NT2/D1 (cell line): ENCODE measurements around the gene HS1BP3.

Experiments
- DNase-seq: peaks from one replicate; pipeline ENCODE4 v3.0.0-alpha.2; 2011; ENCODE audit warnings: low read depth, low spot score
- H3K27me3 ChIP-seq: 2 replicates; pipeline ENCODE4 v1.6.0; 2011; ENCODE audit warnings: mild to moderate bottlenecking; ENCODE audit not compliant: insufficient read length, insufficient read depth
- H3K36me3 ChIP-seq: 2 replicates; pipeline ENCODE4 v1.6.1; 2011; ENCODE audit warnings: mild to moderate bottlenecking, low read length, mixed read lengths; ENCODE audit not compliant: insufficient read depth, insufficient read length
- H3K4me1 ChIP-seq: 2 replicates; pipeline ENCODE4 v1.5.1; 2011; ENCODE audit not compliant: insufficient read depth, insufficient read length
- H3K4me3 ChIP-seq: 2 replicates; pipeline ENCODE4 v1.5.1; 2011; ENCODE audit warnings: low read depth; ENCODE audit not compliant: insufficient read length
- H3K9ac ChIP-seq: 2 replicates; pipeline ENCODE4 v1.6.0; 2011; ENCODE audit warnings: low read depth; ENCODE audit not compliant: insufficient read length
- H3K9me3 ChIP-seq: 2 replicates; pipeline ENCODE4 v1.5.1; 2011; ENCODE audit warnings: mild to moderate bottlenecking, low read length; ENCODE audit not compliant: insufficient read depth
- SUZ12 ChIP-seq: IDR thresholded peaks from 2 replicates; pipeline ENCODE4 v1.6.1; 2011; ENCODE audit not compliant: insufficient read length, insufficient read depth; ENCODE audit errors: extremely low read depth
- YY1 ChIP-seq: IDR thresholded peaks from 2 replicates; pipeline ENCODE4 v1.6.1; 2011; ENCODE audit not compliant: insufficient read length, insufficient read depth
- ZNF274 ChIP-seq: IDR thresholded peaks from 2 replicates; pipeline ENCODE4 v1.6.1; 2011; ENCODE audit warnings: mild to moderate bottlenecking, low read depth, low read length

Gene HS1BP3

DNA sequence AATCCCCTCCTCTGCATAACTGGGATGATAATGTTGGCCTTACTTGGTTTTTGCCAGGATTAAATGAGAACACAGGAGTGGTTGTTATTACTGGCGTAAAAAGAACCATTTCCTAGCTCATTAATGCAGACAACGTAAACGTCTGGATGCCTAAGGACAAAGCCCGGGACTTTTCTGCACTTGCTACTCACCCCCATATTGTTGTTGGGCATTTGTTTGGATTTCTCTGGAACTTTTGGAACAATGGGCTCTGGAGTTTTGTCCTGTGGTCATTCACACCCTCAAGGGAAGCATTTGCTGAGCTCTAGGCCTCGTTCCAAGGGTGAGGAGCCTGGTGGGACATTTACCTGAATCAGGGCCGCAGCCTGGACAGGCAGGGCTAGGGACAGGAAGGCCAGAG lies 76.0 kb downstream of the HS1BP3 start:
- Histone ChIP-seq H3K27me3 (no peaks in the 10 kb centered on the region), H3K9me3 (no peaks in the 10 kb centered on the region; the same call in 1 of the 2 replicates), H3K4me3 (no peak overlapping the region), H3K36me3 (no peaks in the 10 kb centered on the region), H3K9ac (peak overlapping the region; percentile 21), H3K4me1 (peaks cover 18% of the 10 kb centered on the region)
- TF ChIP-seq YY1: no peak
- TF ChIP-seq SUZ12: no peak
- TF ChIP-seq ZNF274: no peak
- DNase-seq: no peak

DNA sequence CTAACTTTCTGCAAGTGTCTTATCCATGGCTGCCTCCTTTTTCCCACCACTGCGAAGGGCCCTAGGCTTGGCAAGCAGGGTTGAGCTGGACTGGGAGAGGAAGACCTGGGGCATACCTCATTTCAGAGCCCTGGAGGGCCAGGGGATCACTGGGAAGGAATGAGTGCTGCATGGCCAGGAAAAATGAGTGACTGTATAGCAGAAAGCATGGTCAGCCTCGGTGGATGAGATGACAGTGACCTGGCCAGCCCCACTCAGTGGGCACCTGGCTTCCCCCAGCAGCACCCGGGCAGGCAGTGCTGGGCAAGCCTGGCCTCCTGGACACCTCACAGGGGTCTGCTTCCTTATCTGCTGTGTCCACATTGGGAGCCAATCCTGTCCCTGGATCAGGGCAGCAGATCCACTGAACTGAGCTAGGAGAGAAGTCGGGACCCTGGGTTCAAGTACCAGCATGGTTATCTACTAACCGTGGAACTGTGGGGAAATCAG lies 76.4 kb downstream of the HS1BP3 start:
- DNase-seq: no peak
- Histone ChIP-seq H3K27me3 (no peaks in the 10 kb centered on the region), H3K36me3 (no peaks in the 10 kb centered on the region), H3K9me3 (no peaks in the 10 kb centered on the region; the same call in 1 of the 2 replicates), H3K4me3 (no peak overlapping the region), H3K4me1 (peaks cover 18% of the 10 kb centered on the region), H3K9ac (no peak overlapping the region)
- no peak for TF ChIP-seq ZNF274
- no peak for TF ChIP-seq YY1
- no peak for TF ChIP-seq SUZ12

DNA sequence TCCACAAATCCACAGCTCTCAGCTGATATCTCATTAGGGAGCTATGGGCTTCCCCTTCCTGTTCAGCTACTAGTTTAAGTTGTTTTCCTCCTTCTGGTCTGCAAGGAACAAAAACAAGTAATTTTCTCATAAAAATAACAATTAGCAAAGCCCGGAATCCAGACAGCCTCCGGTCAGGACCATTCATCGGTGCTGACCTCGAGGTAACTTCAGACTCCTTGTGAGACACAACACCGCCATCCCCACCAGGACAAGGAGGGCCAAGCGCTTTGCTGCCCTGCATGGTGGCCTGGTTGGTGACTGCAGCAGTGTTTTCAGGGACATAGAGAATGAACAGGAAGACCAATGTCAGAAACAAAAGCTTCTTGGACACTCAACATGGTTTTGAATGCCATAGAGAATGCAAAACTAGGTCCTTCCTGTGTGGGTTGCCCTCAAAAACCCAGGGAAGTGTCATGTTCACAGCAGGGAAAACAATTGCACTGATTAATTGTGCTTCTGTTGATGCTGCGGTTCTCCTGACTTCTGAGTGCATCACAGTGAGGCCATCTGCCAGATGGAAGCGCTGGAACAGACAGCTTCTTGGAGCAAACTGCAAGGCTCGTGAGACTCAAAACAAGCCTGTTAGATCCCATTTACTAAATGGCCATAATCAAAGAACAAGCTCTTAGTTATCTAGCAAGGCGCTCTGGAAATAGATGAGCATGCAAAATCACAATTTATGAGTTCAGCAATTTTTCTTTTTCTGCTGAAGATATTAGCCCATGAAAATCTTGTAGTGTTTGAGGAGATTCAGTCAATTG lies 77.1 kb downstream of the HS1BP3 start:
- H3K9ac ChIP-seq: no peak overlapping the region
- TF ChIP-seq SUZ12: no peak
- TF ChIP-seq ZNF274: no peak
- no peak for TF ChIP-seq YY1
- H3K27me3 ChIP-seq: no peaks in the 10 kb centered on the region
- H3K4me1 ChIP-seq: peaks cover 16% of the 10 kb centered on the region
- DNase-seq: no peak
- H3K4me3 ChIP-seq: no peak overlapping the region
- no peaks in the 10 kb centered on the region; the same call in 1 of the 2 replicates for H3K9me3 ChIP-seq
- no peaks in the 10 kb centered on the region for H3K36me3 ChIP-seq

DNA sequence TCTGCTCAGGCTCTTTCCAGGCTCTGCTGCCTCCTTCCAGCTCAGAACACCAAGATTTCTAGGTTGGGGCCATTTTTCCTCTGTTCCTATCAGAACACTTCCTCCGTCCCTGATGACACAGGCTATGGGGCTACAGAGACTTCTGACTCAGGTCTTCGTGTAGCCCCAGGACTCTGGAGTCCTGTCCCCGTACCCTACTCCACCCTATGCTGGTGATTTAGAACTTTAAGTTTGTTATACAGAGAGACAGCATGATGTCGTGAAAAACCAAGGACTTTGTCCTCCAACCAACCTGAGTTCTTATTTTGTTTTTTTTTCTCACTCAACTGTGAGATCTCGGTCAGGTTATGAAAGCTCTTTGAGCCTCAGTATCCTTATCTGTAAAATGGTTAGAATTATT lies 78.7 kb downstream of the HS1BP3 start:
- no peak for TF ChIP-seq YY1
- TF ChIP-seq ZNF274: no peak
- no peak for TF ChIP-seq SUZ12
- DNase-seq: no peak

DNA sequence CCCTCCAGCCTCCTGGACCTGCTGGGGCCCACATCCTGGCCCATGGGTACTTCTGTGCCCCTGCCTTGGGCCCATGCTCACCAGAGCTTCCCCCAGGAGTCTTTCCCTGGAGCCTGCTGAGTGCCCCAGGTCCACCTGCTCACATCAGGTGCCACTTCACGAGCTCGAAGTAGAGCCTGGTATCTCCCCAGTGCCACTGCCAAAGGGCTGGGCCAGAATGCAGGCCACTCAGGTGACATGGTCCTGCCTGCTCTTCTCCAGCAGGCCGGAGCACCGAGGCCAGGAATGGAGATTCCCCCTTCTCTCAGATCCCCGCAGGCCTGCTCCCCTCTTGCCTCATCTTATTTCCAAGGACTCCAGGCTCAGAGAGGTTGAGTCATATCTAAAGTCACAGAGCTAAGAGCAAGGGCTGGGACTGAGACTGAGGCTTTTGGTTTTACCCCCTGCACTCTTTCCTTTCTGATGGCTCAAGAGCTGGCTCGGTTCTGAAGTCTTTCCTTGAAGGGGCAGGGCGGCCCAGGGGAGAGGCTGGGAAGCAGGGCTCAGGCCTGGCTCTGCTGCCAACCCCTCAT lies 79.2 kb downstream of the HS1BP3 start:
- TF ChIP-seq YY1: no peak
- TF ChIP-seq ZNF274: no peak
- no peak for TF ChIP-seq SUZ12
- H3K27me3 ChIP-seq: no peaks in the 10 kb centered on the region

More for the DNA sequence above, 78.7 kb downstream of the HS1BP3 start:
- Histone ChIP-seq H3K9ac (no peak overlapping the region), H3K36me3 (no peaks in the 10 kb centered on the region), H3K4me3 (no peak overlapping the region), H3K4me1 (peaks cover 4% of the 10 kb centered on the region), H3K9me3 (no peaks in the 10 kb centered on the region), H3K27me3 (no peaks in the 10 kb centered on the region)

DNA sequence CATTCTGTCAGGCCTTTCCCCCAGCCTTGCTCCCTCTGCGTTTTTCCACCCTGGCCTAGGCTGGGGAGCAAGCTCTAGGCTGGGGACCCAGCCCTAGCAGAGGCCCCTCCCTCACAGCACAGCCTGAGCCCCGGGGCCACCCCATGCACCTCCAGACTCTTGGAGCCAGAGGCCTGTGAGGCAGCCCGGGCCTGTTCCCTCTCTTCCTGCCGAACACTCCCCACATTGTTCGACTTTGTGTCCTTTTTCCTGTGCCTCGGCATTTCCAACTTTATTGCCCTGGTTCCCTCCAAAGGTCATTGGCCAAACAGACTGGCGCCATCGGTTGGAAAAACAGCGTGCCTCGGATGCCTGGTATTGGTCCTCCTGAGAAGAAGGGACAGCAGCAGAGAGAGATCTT lies 79.7 kb downstream of the HS1BP3 start:
- Histone ChIP-seq H3K9me3 (no peaks in the 10 kb centered on the region), H3K4me1 (peaks cover 4% of the 10 kb centered on the region), H3K9ac (no peak overlapping the region), H3K36me3 (no peaks in the 10 kb centered on the region), H3K4me3 (no peak overlapping the region), H3K27me3 (no peaks in the 10 kb centered on the region)
- DNase-seq: no peak
- TF ChIP-seq YY1 (no peak), ZNF274 (no peak)

More for the DNA sequence above, 79.2 kb downstream of the HS1BP3 start:
- no peaks in the 10 kb centered on the region for H3K36me3 ChIP-seq
- DNase-seq: no peak
- no peaks in the 10 kb centered on the region for H3K9me3 ChIP-seq
- peaks cover 4% of the 10 kb centered on the region for H3K4me1 ChIP-seq
- H3K4me3 ChIP-seq: no peak overlapping the region
- no peak overlapping the region for H3K9ac ChIP-seq

DNA sequence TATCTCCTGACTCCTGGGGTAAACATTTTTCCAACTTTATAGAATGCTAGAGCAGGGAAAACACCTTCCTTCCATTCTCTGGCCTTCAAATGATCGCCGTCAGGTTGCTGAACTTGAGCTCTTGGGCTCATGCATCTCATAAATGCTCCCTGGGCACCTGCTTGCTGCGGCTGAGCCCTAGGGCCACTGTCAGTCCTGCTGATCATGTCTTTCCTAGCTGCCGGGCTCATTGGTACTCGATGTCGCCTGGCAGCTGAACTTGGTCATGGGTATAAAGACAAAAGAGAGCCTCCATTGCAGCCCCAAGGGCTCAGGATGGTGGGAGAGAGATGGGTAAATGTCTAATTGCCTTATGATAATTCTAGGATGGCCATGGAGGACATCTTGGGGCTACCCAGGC lies 80.6 kb downstream of the HS1BP3 start:
- no peaks in the 10 kb centered on the region for H3K36me3 ChIP-seq
- no peak overlapping the region for H3K4me3 ChIP-seq
- H3K27me3 ChIP-seq: no peaks in the 10 kb centered on the region
- TF ChIP-seq ZNF274 (no peak), SUZ12 (no peak), YY1 (no peak)
- H3K9me3 ChIP-seq: no peaks in the 10 kb centered on the region
- peaks cover 4% of the 10 kb centered on the region for H3K4me1 ChIP-seq
- no peak for DNase-seq
- H3K9ac ChIP-seq: no peak overlapping the region
